HepG2 (cell line): ENCODE results near the gene SPC24. TPM values are rescaled to one million over a fixed set of nuclear protein-coding genes. Genes with fewer than 3 reads are reported as not detected.

Source experiments
- ARHGAP35 ChIP-seq: sonication (generic); formaldehyde crosslinking; IDR thresholded peaks from 2 replicates; pipeline ENCODE4 v1.9.0; 2022; ENCODE audit warnings: mild to moderate bottlenecking, inconsistent platforms, moderate library complexity, missing genetic modification reagents, borderline replicate concordance
- CREM ChIP-seq, 2 experiments: sonication (generic) in 1 of 2; formaldehyde crosslinking in 1 of 2; IDR thresholded peaks; 2 replicates each; pipeline versions ENCODE4 v1.4.0 to v1.6.1; 2016 to 2020; ENCODE audit warnings: antibody characterized with exemption in 1 of 2, mild to moderate bottlenecking in 1 of 2, missing genetic modification reagents in 1 of 2
- EP300 ChIP-seq, 3 experiments: sonication (generic) in 1 of 3; formaldehyde crosslinking in 1 of 3; IDR thresholded peaks; 2 replicates each; pipeline versions ENCODE4 v1.5.1 to v1.6.1; 2011 to 2020; ENCODE audit warnings: low read depth in 2 of 3, low read length in 2 of 3, borderline replicate concordance in 1 of 3, improper control_type of control experiment in 1 of 3, mild to moderate bottlenecking in 1 of 3, missing genetic modification reagents in 1 of 3, moderate library complexity in 1 of 3
- IRX3 ChIP-seq: sonication (generic); formaldehyde crosslinking; IDR thresholded peaks from 2 replicates; pipeline ENCODE4 v1.8.1; 2023; ENCODE audit warnings: mild to moderate bottlenecking, low read depth, missing genetic modification reagents, borderline replicate concordance
- MLXIP ChIP-seq: sonication (generic); formaldehyde crosslinking; IDR thresholded peaks from 2 replicates; pipeline ENCODE4 v1.9.0; 2021; ENCODE audit warnings: missing genetic modification reagents, borderline replicate concordance
- RXRB ChIP-seq: IDR thresholded peaks from 2 replicates; pipeline ENCODE4 v1.6.1; 2016; ENCODE audit warnings: borderline replicate concordance, missing genetic modification reagents, missing compliant biosample characterization
- SALL1 ChIP-seq: sonication (generic); formaldehyde crosslinking; IDR thresholded peaks from 2 replicates; pipeline ENCODE4 v1.8.0; 2022; ENCODE audit warnings: mild to moderate bottlenecking, missing genetic modification reagents
- SP1 ChIP-seq, 2 experiments: fragments of 450-650 bp in 1 of 2; sonication (generic) in 1 of 2; formaldehyde crosslinking in 1 of 2; IDR thresholded peaks; 2 replicates each; pipeline versions ENCODE4 v1.4.0 to v1.6.1; 2016 to 2020; ENCODE audit warnings: missing genetic modification reagents in 1 of 2
- TIGD3 ChIP-seq: sonication (generic); formaldehyde crosslinking; IDR thresholded peaks from 2 replicates; pipeline ENCODE4 v1.5.1; 2020; ENCODE audit warnings: mild to moderate bottlenecking, missing genetic modification reagents, borderline replicate concordance
- TMF1 ChIP-seq: sonication (generic); formaldehyde crosslinking; IDR thresholded peaks from 2 replicates; pipeline ENCODE4 v1.8.1; 2022; ENCODE audit warnings: low read depth, missing genetic modification reagents
- ZBTB7A ChIP-seq: sonication (generic); formaldehyde crosslinking; IDR thresholded peaks from 2 replicates; pipeline ENCODE4 v1.8.0; 2022; ENCODE audit warnings: mild to moderate bottlenecking, missing genetic modification reagents
- ZIK1 ChIP-seq: sonication (generic); formaldehyde crosslinking; IDR thresholded peaks from 2 replicates; pipeline ENCODE4 v1.5.0; 2020; ENCODE audit warnings: mild to moderate bottlenecking, low read depth, missing genetic modification reagents, borderline replicate concordance
- ZNF101 ChIP-seq: sonication (generic); formaldehyde crosslinking; IDR thresholded peaks from 2 replicates; pipeline ENCODE4 v1.4.0; 2020; ENCODE audit warnings: mild to moderate bottlenecking, low read depth, missing genetic modification reagents, borderline replicate concordance
- ZNF33A ChIP-seq: sonication (generic); formaldehyde crosslinking; IDR thresholded peaks from 2 replicates; pipeline ENCODE4 v1.5.1; 2020; ENCODE audit warnings: missing genetic modification reagents, mild to moderate bottlenecking, moderate library complexity, borderline replicate concordance
- ZNF496 ChIP-seq: sonication (generic); formaldehyde crosslinking; IDR thresholded peaks from 2 replicates; pipeline ENCODE4 v1.8.1; 2023; ENCODE audit warnings: mild to moderate bottlenecking, moderate library complexity, missing genetic modification reagents; ENCODE audit not compliant: insufficient replicate concordance
- ZNF567 ChIP-seq: sonication (generic); formaldehyde crosslinking; IDR thresholded peaks from 2 replicates; pipeline ENCODE4 v1.8.1; 2023; ENCODE audit warnings: mild to moderate bottlenecking, missing genetic modification reagents, borderline replicate concordance
- ZNF576 ChIP-seq: sonication (generic); formaldehyde crosslinking; IDR thresholded peaks from 2 replicates; pipeline ENCODE4 v1.4.0; 2020; ENCODE audit warnings: mild to moderate bottlenecking, missing genetic modification reagents
- ZNF589 ChIP-seq: sonication (generic); formaldehyde crosslinking; conservative IDR thresholded peaks from 2 replicates; pipeline ENCODE4 v1.8.0; 2022; ENCODE audit warnings: mild to moderate bottlenecking, moderate library complexity, missing genetic modification reagents
- ZNF598 ChIP-seq: sonication (generic); formaldehyde crosslinking; IDR thresholded peaks from 2 replicates; pipeline ENCODE4 v1.5.1; 2020; ENCODE audit warnings: mild to moderate bottlenecking, missing genetic modification reagents, borderline replicate concordance
- ZNF737 ChIP-seq: sonication (generic); formaldehyde crosslinking; IDR thresholded peaks from 2 replicates; pipeline ENCODE4 v1.5.0; 2020; ENCODE audit warnings: missing genetic modification reagents, mild to moderate bottlenecking, borderline replicate concordance
- ZSCAN20 ChIP-seq: sonication (generic); formaldehyde crosslinking; IDR thresholded peaks from 2 replicates; pipeline ENCODE4 v1.4.0; 2020; ENCODE audit warnings: missing genetic modification reagents, mild to moderate bottlenecking, borderline replicate concordance
- polyA plus RNA-seq, 8 experiments: library from polyadenylated mRNA; depleted of rRNA in 3 of 8; stranded (reverse) in 7 of 8; unstranded in 1 of 8; fragments of >200 nt; fragmentation: Illumina TruSeq in 4 of 8; extraction: Trizol in 4 of 8; gene quantifications; 2 replicates each; pipeline versions ENCODE4 v1.2.1 to v1.2.3, GENCODE V29; 2011 to 2016; ENCODE audit warnings: low read depth in 4 of 8, missing spikeins in 1 of 8, mixed read lengths in 1 of 8; ENCODE audit not compliant: insufficient read depth in 1 of 8
- total RNA-seq, 5 experiments: library from RNA; depleted of rRNA; stranded (reverse); fragments of >200 nt; fragmentation: Illumina TruSeq; extraction: Trizol; gene quantifications; 2 replicates each; pipeline ENCODE4 v1.2.3, GENCODE V29; 2016; ENCODE audit warnings: low read depth in 1 of 5
- TF ChIP-seq, protein P1 (sequence below): IDR thresholded peaks from 2 replicates; pipeline ENCODE4 v1.6.1; 2016; ENCODE audit warnings: mild to moderate bottlenecking, missing biosample characterization, missing genetic modification reagents

The SPC24 gene
- total and polyA plus RNA-seq, 2 of the 13 experiments (the other 11 are each of a cell fraction or from before 2014, with no cell fraction given): 10.0 to 46.2 TPM

DNA sequence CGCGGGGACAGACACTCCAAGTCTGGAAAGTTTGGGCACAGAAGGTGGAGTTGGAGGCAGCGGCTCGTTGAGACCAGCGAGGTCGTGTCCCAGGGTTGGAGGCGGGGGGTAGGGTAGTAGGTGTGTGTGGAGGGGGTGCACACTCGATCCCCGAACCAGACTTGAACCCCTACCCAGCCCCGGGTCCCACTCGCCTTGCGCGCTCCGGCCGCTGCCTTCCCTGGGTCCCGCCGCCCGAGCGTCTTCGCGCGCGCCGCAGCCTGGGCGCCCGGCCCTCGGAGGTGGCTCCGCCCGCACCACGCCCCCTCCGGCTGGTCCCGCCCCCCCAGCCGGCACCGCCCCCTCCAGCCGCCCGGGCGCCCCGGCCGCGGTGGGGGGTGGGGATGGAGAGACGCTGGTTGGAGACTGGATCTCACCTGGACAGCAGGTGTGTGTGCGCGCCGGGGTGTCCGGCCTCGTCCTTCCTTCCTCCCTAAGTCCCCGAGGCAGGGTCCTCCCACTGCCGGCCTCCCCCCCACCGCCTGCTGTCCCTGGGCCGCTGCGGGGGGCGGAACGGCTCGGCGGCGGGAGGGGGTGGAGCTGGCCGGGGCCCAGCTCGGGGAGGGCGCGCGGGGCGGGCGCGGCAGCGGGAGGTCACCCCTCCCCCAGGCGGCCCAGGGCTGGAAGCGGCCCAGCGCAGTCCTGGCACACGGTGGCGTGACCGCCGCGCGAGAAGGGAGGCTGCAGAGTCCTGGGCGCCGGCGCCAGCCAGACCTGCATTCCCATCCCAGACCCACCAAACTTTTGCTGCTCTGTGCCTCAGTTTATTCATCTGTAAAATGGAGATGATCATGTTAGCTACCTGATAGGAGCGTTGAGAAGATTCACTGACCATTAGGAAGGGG lies 42.0 kb upstream of the SPC24 start, which contains the start of gene KANK2 (continued):
- TF ChIP-seq ZNF33A (CRISPR knock-in tag) (no peak), CREM (IDR thresholded peaks at IDR 0.05) (no peak), CREM (CRISPR knock-in tag; IDR thresholded peaks at IDR 0.05) (no peak), ZNF101 (CRISPR knock-in tag) (no peak), ZNF598 (CRISPR knock-in tag) (no peak), ZIK1 (CRISPR knock-in tag) (no peak), ARHGAP35 (CRISPR knock-in tag) (no peak), ZSCAN20 (CRISPR knock-in tag) (no peak), MLXIP (CRISPR knock-in tag) (no peak), TIGD3 (CRISPR knock-in tag) (no peak), ZBTB7A (CRISPR knock-in tag) (no peak), SALL1 (peak; percentile 24; the same call in 1 of the 2 replicates), ZNF567 (CRISPR knock-in tag) (no peak), SP1 (IDR thresholded peaks at IDR 0.05) (no peak), SP1 (CRISPR knock-in tag; IDR thresholded peaks at IDR 0.05) (peak; percentile 58; the same call in 1 of the 2 replicates), ZNF576 (CRISPR knock-in tag) (no peak), RXRB (CRISPR knock-in tag) (no peak), TMF1 (no peak), ZNF496 (CRISPR knock-in tag) (no peak), ZNF737 (CRISPR knock-in tag) (no peak), ZNF589 (no peak), EP300 (IDR thresholded peaks at IDR 0.05; ENCODE audit: low read depth in 2 of 2, low read length in 2 of 2) (no peak; a peak in 1 of 4 replicates), EP300 (CRISPR knock-in tag; IDR thresholded peaks at IDR 0.05; ENCODE audit: borderline replicate concordance) (no peak), IRX3 (CRISPR knock-in tag) (0 out of 2 replicates have a peak, but pooled peaks have one; percentile 30)
- TF ChIP-seq, protein P1, sequence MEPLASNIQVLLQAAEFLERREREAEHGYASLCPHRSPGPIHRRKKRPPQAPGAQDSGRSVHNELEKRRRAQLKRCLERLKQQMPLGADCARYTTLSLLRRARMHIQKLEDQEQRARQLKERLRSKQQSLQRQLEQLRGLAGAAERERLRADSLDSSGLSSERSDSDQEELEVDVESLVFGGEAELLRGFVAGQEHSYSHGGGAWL (CRISPR knock-in tag): no peak; the same call in 1 of the 2 replicates
